Stimulated activated CD4-positive, alpha-beta T cell treated with anti-CD3 and anti-CD28 coated beads, Interleukin-12 subunit alpha, Interleukin-12 subunit beta, amount 100 ng/mL, for 4 hours (primary cell): ENCODE data around the gene SPRYD7.
"Not testable (repeated sequence)": the region's sequence is repeated elsewhere in the genome, so short reads cannot be mapped to it uniquely, and the experiment has no call there.

Experiments used
- DNase-seq: peaks from one replicate; pipeline ENCODE4 v3.0.0-alpha.2; 2020

SPRYD7 gene

GRCh38 chr13:49932066-49932465 is 4.1 kb downstream of the SPRYD7 start:
- no peak for DNase-seq

- no peak for DNase-seq
Observed at GRCh38 chr13:49927755-49928154, 8.4 kb downstream of the SPRYD7 start.

- no peak for DNase-seq
Observed at GRCh38 chr13:49925881-49926418, 10.2 kb downstream of the SPRYD7 start.

- no peak for DNase-seq
Observed at GRCh38 chr13:49922301-49922700, 13.8 kb downstream of the SPRYD7 start.

- not testable (repeated sequence) for DNase-seq
Observed at GRCh38 chr13:49920969-49921368, 15.2 kb downstream of the SPRYD7 start.

- DNase-seq: not testable (repeated sequence)
Observed at GRCh38 chr13:49918106-49918505, 18.0 kb downstream of the SPRYD7 start.

GRCh38 chr13:49914947-49915346 is 21.2 kb downstream of the SPRYD7 start:
- no peak for DNase-seq

- no peak for DNase-seq
Observed at GRCh38 chr13:49908637-49909036, 27.5 kb downstream of the SPRYD7 start.

- DNase-seq: no peak
Observed at GRCh38 chr13:49904729-49905456, 31.2 kb downstream of the SPRYD7 start.

- no peak for DNase-seq
Observed at GRCh38 chr13:49898792-49899191, 37.3 kb downstream of the SPRYD7 start.

- DNase-seq: no peak
Observed at GRCh38 chr13:49897713-49898112, 38.4 kb downstream of the SPRYD7 start.

GRCh38 chr13:49895826-49896225 is 40.3 kb downstream of the SPRYD7 start:
- DNase-seq: no peak

- DNase-seq: no peak
Observed at GRCh38 chr13:49893591-49893990, 42.5 kb downstream of the SPRYD7 start.

- no peak for DNase-seq
Observed at GRCh38 chr13:49890376-49890775, 45.8 kb downstream of the SPRYD7 start.

- DNase-seq: no peak
Observed at GRCh38 chr13:49878682-49879081, 57.5 kb downstream of the SPRYD7 start.

GRCh38 chr13:49877629-49878218 is 58.4 kb downstream of the SPRYD7 start:
- DNase-seq: no peak

- no peak for DNase-seq
Observed at GRCh38 chr13:49874430-49874829, 61.7 kb downstream of the SPRYD7 start.

- no peak for DNase-seq
Observed at GRCh38 chr13:49869519-49869918, 66.6 kb downstream of the SPRYD7 start.

- no peak for DNase-seq
Observed at GRCh38 chr13:49867834-49868233, 68.3 kb downstream of the SPRYD7 start.

GRCh38 chr13:49865218-49865617 is 70.9 kb downstream of the SPRYD7 start:
- no peak for DNase-seq

- DNase-seq: no peak
Observed at GRCh38 chr13:49864509-49864908, 71.6 kb downstream of the SPRYD7 start.
